ENCODE results near the gene RPTOR.

The RPTOR gene

DNA sequence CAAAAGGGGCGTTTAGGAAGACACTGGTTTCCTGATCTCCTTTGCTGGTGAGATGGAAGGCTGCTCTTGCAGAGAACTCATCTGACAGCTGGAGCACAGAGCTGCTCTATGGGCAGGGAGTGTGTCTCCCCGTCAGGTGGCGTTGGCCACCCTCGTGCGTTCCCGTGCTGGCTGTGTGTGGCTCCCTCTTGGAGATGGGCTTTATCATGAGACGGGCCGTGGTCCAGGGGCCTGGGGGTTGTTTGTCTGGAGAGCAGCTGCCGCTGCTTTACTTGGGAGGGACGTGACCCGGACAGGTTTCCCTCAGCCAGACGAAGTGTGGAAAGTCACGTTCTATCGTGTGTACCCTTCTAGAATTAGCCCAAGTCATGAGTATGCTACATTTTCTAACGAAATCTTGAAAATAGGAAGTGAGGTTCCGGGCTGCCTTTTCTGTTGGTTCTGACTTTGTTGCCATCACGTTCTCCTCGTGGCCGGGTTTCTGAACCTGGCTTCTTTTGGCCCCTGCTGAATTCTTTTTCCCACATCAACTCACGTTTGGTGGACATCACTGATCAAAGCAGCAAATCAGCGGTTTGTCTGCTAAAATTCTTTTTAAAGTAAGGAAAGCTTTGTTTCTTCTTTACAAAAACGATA, 341.4 kb downstream of the RPTOR start:
- DNase-seq: no peak

DNA sequence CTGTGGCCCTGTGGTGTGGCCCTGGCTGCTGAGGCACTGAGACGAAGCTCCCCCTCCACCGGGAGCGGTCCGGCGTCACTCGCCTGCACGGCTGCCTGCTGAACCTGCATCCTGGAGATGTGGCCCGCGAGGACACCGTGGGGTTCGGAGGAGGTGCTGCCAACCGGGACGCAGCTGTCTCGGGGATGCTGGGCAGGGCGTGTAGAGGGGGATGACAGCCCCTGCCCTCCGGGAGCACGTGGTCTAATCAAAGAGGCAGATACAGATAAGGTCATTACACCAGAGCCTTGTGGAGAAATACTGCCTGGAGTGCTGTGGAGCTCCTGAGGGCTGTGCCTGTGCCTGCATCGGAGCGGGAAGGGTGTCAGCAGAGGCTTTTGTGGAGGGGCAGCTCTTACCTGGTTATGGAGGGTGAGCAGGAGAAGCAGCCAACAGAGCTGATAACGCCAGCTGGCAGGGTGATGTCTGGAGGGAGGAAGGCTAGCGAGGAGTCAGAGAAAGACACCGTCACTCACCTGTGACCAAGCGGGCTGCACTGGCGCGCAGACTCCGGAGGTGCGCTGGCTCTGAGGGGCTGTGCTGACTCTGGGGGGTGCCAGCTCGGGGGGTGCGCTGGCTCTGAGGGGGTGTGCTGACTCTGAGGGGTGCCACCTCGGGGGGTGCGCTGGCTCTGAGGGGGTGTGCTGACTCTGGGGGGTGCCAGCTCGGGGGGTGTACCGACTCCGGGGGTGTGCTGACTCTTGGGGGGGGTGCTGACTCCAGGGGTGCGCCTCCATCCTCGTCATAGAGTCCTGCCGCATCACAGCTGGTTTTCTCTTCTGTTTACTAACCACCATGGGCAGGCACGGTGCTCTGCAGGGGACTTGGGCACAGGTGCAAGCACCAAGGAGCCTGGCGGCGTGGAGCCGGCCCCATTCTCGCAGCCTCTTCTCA, 342.3 kb downstream of the RPTOR start:
- DNase-seq: no peak

DNA sequence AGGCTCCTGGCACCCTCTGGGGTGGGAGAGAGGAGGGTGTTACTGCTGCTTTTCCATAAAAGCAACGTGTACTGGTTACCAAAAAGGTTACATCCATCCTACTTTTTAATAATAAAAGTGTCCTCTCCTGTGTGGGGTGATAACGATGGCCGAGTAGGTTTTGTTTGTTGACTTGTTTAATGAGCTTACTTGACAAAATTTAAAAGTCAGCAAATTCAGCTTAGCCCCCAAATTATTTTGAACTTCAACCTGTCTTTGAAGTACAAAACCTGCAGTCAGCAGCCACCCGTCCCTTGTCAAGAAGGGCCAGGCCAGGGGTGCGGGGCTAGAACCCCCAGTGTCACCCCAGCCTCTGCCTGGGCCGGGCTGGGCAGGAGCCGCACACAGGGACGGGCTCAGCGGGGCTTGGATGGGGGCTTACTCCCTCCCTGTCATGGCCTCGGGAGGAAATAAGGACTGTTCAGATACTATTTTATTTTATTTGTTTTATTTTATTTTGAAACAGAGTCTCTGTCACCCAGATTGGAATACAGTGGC, 343.1 kb downstream of the RPTOR start:
- DNase-seq: no peak

DNA sequence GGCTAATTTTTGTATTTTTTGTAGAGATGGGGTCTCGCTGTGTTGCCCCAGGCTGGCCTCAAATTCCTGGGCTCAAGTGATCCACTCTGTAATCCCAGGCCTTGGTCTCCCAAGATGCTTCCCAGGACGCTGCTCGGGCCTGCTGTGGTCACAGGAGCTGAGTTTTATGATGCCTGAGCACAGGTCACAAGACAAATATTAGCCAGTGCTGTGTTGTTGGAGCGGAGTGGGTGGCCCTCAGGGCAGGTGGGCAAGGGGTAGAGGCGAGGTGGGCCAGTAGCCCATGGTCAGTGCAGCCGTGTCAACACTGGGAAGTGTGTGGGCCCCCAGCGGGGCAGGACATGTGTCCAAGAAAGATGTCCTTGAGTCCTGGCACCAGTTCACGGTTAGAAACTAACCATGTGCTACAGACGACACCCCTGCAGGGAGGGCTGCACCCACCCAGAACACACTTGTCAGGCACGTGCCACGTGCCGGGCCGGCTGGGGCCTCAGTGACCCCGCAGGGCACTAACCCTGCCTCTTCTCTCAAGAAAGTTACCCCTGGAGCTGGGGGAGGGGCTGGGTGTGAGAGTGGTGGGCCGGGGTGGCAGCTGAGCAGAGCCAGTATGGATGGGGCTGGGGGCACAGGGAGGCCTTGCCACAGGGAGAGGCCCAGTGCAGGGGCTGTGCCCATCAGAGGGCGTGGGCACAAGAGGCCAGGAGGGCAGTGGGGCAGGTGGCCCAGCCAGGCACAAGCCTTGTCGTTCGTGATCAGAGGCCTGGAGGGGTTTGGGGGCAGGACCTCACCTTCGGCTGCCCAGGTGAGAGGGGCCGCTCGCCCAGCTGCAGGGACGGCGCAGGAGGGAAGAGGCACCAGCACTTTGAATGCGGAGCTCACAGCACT, 343.9 kb downstream of the RPTOR start:
- no peak for DNase-seq

DNA sequence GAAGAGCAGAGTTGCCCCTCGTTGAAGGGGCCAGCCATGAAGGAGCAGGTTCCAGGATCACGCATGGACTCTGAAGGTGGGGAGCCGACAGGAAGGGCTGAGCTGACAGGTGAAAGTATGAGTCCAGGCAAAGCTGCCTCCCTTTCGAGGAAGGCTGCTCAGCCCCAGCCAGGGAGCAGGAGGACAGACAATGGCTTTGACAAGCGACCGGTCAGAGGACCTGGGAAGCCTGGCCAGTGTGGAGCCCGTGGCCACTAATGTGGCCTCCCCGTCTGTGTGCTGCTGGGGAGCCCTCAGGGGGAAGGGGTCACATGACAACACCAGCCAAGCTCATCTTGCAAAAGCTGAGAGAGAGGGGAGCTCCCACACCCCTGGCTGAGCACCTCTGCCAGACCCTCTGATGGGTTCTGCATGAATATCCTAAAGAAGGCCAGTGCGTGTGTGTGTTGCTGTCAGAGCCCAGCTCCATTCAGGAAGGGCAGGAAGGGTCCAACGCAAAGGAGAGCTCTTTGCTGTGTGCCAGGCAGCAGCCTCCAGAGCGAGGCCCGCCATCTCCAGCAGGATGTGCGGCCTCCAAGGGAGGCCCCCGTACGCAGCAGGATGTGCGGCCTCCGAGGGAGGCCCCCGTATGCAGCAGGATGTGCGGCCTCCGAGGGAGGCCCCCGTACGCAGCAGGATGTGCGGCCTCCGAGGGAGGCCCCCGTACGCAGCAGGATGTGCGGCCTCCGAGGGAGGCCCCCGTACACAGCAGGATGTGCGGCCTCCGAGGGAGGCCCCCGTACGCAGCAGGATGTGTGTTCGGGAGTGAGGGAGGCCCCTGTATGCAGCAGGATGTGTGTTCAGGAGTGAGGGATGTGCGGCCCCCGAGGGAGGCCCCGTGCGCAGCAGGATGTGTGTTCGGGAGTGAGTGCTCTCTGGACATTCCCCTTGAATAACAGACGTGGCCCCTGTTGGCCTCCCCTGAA, 344.9 kb downstream of the RPTOR start:
- DNase-seq: peak in 3 of 5 experiments; percentile 13 to 92 (median 24)

DNA sequence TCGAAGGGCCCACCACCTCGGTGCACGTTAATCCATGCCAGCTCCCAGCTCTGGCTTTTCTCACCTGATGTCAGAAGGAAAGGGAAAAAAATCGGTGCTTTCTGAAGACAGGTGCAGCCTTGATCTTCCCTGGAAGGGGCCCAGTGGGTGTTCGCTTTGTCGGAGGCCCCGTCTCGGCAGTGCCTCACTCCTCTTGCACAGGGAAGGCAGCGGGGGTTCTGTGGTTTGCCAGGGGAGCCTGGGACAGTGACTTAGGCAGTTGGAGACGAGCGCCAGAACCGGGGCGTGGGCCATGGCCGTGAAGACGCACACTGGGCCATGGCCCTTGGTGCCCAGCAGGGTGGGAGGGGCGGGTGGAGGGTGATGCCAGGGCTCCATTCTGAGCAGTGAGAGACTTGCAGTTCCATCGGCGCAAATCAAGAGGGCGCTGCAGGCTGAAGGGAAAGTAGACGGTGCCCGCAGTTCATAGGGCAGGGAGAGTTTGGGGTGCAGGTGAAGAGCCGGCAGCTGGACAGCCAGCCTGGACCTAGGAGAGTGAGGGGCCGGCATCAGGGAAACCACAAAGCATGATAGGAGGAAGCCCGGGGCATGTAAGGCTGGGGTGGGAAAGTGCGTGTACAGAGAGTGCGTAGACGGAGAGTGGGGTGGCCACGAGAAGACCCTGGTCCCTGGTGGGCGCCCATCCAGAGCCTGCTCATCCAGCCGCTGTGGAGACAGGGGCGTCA, 345.7 kb downstream of the RPTOR start:
- peak in 3 of 5 experiments; percentile 33 to 83 (median 35) for DNase-seq

DNA sequence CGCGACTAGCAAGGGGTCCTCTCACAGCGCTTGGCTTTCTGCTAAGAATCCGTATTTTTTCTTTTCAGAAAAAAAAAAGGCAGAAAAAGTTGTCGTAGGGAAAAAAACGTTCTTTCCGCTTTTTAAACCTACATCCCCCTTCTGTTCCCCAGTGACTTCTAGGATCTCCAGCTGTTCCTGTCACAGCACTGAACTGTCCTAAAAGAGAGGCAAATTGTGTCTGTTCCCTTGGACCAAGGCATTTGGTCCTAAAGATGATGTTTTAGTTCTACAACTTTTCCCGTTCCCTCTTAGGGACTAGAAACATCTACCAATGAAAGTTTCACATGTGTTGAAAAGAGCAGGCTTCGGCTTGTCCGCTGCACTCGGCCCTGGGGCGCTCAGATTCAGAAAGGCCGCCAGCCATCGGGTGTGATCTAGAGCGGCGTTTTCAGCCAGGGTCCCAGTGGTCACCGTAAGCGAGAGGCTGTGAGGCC, 346.3 kb downstream of the RPTOR start:
- DNase-seq: no peak

DNA sequence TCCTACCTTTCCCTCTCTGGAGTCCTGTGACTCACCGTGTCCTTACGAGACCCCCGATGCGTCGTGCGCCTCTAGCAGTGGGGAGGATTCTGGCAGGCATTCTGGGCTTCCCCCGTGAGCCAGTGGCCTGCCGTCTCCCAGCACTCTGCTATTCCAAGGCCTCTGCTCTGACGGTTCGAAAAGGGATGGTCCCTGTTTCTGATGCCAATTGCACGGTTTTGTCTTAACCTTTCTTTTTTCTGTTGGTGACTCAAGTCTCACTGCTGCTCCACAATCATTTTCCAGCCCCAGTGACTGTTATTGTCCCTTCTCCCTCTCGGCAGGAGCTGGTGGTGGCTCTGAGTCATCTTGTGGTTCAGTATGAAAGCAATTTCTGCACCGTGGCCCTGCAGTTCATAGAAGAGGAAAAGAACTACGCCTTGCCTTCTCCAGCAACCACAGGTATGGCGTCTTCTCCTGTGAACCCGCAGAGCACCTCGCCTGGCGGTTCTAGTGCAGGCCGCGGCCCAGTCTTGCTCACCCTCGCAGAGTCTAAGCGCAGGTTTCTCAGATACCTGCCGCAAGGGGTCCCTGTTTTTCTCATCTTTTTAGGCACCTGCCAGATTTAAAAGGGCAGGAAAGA, 346.9 kb downstream of the RPTOR start:
- DNase-seq: peak; percentile 40 to 97 (median 73)

DNA sequence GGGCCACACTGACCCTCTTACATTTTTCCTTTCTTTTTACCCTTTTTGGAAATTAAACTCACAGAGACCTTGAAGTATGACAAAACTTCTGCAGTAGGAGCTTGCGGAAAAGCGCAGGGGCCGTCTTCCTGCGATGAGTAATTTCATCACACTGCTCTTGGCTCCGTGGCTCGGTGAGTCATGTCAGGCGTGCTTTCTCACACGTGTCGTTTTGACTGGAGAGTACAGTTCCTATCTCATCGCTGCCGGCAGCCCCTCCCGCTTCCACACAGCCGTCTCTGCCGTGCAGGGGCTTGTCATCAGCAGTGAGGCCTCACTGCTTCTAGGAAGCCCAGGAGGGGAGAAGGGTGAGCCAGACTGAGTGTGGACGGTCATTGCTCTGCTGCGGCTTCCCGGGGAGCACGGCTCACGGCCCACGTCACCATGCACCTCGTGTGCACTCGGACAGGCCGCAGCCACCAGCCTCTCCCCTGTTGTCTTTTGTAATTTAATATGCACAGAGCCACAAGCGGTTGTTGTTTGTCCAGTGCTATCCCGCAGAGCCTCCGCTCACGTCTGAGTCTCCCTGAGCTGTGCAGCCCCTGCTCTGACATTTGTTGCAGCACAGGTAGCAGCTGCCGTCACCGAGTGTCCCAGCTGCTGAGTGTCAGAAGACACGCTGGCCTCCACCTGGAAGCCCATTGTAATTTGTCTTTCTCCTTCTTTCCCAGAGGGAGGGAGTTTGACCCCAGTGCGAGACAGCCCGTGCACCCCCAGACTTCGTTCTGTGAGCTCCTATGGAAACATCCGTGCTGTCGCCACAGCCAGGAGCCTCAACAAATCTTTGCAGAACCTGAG, 347.6 kb downstream of the RPTOR start:
- DNase-seq: peak; percentile 47 to 99 (median 81)

DNA sequence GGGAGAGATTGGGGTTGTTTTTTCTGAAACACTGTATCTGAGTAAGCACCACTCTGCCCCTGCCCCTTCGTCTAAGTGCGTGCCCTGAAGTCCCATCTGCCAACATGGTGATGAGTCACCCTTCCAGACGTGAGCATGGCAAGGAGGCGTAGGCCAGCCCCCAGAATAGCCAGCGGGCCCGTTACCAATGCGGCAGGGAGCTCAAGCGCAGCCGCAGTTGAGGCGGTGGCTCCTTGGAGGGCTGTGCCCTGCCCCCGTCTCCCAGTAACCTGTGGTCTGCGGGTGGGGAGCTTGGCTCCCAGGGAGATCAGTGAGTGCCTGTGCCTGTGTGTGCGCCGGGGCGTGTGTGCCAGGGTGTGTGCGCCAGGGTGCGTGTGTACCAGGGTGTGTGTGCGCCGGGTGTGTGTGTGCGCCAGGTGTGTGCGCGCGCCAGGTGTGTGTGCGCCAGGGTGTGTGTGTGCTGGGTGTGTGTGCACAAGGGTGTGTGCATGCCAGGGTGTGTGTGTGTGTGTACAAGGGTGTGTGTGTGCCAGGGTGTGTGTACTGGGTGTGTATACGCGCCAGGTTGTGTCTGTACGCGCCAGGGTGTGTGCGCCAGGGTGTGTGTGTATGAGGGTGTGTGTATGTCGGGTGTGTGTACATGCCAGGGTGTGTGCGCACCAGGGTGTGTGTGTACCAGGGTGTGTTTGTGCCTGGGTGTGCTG, 348.4 kb downstream of the RPTOR start:
- peak in 4 of 5 experiments; percentile 12 to 93 (median 50) for DNase-seq

DNA sequence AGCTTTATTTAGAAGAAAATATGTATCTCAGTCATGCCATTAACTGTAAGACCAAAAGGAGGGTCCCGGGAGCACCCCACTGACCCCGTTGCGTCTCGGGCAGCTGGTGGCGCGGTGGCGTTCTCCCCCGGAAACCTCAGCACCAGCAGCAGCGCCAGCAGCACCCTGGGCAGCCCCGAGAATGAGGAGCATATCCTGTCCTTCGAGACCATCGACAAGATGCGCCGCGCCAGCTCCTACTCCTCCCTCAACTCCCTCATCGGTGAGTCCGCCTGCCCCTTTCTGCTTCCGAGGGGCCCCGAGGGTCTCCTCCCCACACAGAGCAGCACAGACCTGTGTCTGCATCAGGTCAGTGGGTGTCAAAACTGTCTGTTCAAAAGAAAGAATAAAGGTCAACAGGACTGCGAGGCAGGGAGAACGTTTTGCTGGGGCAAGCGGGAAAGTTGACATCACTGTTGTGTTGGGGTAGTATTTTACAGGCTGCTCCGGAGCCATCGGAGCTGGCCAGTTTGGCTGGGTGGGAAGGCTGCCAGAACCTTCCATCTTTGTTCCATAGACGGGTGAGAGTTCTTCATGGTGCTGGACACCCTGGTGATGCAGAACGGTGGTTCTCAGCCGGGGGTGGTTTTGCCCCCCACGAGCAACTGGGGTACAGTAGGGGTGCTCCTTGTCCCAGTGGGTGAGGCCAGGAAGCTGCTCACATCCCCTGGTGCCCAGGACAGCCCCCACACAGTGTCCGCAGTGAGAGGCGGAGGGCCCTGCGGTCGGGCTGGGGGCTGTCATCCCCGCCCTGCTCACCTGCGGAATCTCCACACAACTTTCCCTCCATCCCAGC, 349.2 kb downstream of the RPTOR start:
- peak in 1 of 5 experiments; percentile 30 for DNase-seq

DNA sequence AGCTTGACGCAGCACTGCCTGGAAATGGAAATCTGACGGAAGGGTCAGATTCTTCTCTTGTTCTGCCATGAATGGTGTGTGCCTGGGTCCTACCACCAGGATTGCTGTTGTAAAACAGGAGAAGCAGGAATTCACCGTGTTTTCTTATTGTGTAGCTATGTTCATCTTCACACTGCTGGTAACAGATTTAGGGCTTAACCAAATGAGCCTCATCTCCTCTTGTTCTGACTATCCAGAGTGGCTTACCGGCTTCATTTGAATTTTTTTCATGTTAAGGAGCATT, 349.7 kb downstream of the RPTOR start:
- DNase-seq: no peak

DNA sequence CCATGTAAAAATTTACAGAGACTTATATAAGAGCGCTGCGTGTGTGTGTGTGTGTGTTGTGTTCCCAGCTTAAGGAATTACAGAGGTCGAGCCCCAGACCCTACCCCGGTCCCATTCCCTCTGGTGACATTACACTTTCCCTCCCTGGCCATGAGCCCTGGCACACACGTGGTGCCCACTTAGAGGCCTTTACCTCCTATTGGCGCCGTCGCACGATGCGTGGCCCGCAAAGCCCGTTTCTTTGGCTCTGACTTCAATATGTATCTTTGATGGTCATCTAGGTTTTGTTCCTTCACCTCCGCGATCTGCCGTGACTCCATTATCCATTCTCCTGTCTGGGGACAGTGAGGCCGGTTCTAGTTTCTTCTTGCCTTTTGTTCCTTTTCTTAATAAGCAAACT, 350.1 kb downstream of the RPTOR start:
- DNase-seq: no peak

DNA sequence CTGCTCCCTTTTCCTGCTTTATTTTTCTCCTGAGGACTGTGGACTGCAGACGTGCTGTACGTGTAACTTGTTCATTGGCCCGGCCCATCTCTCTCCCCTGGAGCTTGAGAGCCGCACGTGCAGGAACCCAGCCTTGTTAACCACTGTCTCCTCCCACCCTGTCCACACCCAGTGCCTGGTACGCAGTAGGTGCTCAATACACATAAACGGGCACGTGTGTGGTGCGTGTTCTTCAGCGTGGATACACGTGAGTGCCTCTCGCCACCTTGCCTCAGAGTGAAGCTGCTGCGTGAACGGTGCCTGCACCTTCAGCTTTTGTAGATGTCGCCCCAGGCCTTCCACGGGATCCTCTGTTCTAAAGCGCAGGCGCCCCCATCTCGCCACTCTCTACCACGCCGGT, 350.7 kb downstream of the RPTOR start:
- peak in 1 of 5 experiments; percentile 78 for DNase-seq

DNA sequence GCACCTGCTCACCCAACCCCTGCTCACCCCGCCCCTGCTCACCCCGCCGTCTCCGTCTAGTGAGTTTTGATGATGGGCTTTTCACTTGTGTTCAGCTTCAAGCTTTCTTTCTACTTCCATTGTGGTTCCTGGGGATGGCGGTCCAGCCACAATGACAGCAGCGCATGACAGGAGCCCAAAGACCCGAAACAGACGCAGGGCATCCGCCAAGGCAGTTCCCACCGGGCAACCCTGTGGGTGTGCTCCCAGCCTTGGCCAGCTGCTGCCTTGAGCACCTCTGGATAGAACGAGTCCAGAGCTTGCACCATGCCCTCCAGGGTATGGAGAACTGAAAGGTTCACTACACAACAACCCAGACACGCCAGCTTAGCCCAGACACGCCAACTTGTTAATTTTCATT, 354.1 kb downstream of the RPTOR start:
- DNase-seq: no peak

DNA sequence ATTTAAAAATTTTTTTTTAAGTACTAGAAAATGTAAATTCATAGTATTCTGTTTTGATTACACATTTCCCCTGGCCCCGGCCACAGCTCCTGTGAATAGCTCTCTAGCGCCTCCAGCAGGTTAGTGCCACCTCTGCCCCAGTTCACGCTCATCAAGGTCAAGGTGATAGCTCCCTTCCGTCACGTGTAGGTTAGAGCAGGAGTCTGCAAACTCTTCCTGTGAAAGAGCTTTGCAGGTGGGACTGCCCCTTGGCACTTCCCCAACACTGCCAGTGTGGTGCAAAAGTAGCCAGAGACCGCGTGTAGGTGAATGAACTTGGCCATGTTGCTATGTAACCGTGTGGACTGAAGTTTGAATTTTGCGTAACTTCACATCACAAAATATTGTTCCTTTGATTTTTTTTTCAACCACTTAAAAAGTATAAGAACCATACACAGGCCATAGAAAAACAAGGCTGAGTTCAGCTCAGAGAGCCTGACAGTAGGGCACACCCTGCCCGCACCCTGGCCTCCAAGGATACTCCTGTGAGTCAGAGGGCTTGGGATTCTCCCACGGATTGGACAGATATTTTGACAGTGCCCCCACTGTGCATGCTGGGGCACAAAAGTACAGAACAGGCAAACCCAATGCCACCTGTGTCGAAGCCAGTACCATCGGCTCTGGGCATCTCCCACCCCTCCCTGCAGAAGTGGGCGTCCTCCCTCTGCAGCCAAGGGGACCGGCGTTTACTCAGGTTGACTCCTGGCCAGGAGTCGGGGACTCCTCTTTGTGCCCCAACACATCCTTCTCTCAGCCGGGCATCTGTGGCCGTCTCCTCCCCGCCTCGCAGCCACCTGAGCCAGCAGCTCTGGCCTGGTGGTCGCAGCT, 355.0 kb downstream of the RPTOR start:
- peak; percentile 39 to 83 (median 72) for DNase-seq

DNA sequence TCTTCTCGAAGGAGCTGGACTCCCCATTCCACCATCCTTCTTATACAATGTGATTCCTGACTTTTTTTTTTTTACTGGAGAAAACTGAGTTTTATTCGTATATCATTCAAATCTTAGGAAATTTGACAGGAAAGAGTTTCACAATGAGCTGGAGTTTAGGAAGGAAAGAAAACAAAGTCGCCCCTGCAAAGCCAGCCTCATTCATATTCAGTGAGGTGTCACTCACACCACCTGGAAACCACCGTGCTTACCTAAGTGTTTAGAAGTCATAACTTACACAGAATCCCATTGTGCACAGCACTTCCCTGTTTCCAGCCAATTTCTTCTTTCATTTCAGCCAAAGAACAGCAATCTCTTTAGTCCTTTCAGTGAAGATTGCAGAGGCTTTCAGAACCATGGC, 356.7 kb downstream of the RPTOR start:
- DNase-seq: no peak
